ENCODE data around the gene TENT5A.

The TENT5A gene

GRCh38 chr6:81771097-81771496 lies 18.6 kb upstream of the TENT5A start:
- no peak for DNase-seq (ENCODE audit: low read depth in 2 of 2)

GRCh38 chr6:81770381-81770780 lies 17.9 kb upstream of the TENT5A start:
- DNase-seq (ENCODE audit: low read depth in 2 of 2) = no peak

GRCh38 chr6:81769824-81770223 lies 17.3 kb upstream of the TENT5A start:
- no peak for DNase-seq (ENCODE audit: low read depth in 2 of 2)

- DNase-seq (ENCODE audit: low read depth in 2 of 2) = no peak
Measured at GRCh38 chr6:81768150-81768942, 15.9 kb upstream of the TENT5A start.

GRCh38 chr6:81767163-81767891 lies 14.8 kb upstream of the TENT5A start:
- DNase-seq (ENCODE audit: low read depth in 2 of 2) = no peak

- no peak for DNase-seq (ENCODE audit: low read depth in 2 of 2)
Measured at GRCh38 chr6:81766482-81767069, 14.1 kb upstream of the TENT5A start.

GRCh38 chr6:81764531-81764930 lies 12.1 kb upstream of the TENT5A start:
- no peak for DNase-seq (ENCODE audit: low read depth in 2 of 2)

GRCh38 chr6:81763968-81764367 lies 11.5 kb upstream of the TENT5A start:
- no peak for DNase-seq (ENCODE audit: low read depth in 2 of 2)

GRCh38 chr6:81763051-81763450 lies 10.6 kb upstream of the TENT5A start:
- DNase-seq (ENCODE audit: low read depth in 2 of 2) = no peak

- DNase-seq (ENCODE audit: low read depth in 2 of 2) = no peak
Measured at GRCh38 chr6:81762606-81763005, 10.1 kb upstream of the TENT5A start.

- no peak for DNase-seq (ENCODE audit: low read depth in 2 of 2)
Measured at GRCh38 chr6:81762132-81762531, 9.7 kb upstream of the TENT5A start.

- DNase-seq (ENCODE audit: low read depth in 2 of 2) = no peak
Measured at GRCh38 chr6:81761197-81761596, 8.7 kb upstream of the TENT5A start.

GRCh38 chr6:81759782-81760181 lies 7.3 kb upstream of the TENT5A start:
- no peak for DNase-seq (ENCODE audit: low read depth in 2 of 2)

- DNase-seq (ENCODE audit: low read depth in 2 of 2) = no peak
Measured at GRCh38 chr6:81758221-81758620, 5.7 kb upstream of the TENT5A start.

- no peak for DNase-seq (ENCODE audit: low read depth in 2 of 2)
Measured at GRCh38 chr6:81756690-81757089, 4.2 kb upstream of the TENT5A start.

- no peak for DNase-seq (ENCODE audit: low read depth in 2 of 2)
Measured at GRCh38 chr6:81755551-81755950, 3.1 kb upstream of the TENT5A start.

GRCh38 chr6:81754906-81755305 lies 2.4 kb upstream of the TENT5A start:
- DNase-seq (ENCODE audit: low read depth in 2 of 2) = no peak

GRCh38 chr6:81753711-81754577 lies 1.5 kb upstream of the TENT5A start:
- peak; percentile 76 to 77 for DNase-seq (ENCODE audit: low read depth in 2 of 2)

- DNase-seq (ENCODE audit: low read depth in 2 of 2) = peak; percentile 24 to 59
Measured at GRCh38 chr6:81752921-81753710, 635 bp upstream of the TENT5A start.

- DNase-seq (ENCODE audit: low read depth in 2 of 2) = peak in 1 of 2 donors; percentile 11
Measured at GRCh38 chr6:81751388-81752083, 945 bp downstream of the TENT5A start.

Measured in stimulated activated CD8-positive, alpha-beta memory T cell treated with anti-CD3 and anti-CD28 coated beads, Interleukin-15, amount 100 ng/mL, for 4 hours (primary cell).